Measurements from ENCODE around the gene SOX3.

- TF ChIP-seq EZH2 (IDR thresholded peaks at IDR 0.05) (no peak), POLR2AphosphoS5 (IDR thresholded peaks at IDR 0.05; ENCODE audit: borderline replicate concordance, low read depth, low read length) (no peak), FOXP2 (optimal IDR thresholded peaks at IDR 0.05; ENCODE audit: control extremely low read depth, extremely low read length, insufficient read depth) (no peak)
Measured at GRCh38 chrX:140526171-140526570, 21.3 kb upstream of the SOX3 start.

Measured in SK-N-MC (cell line).